Neural progenitor cell (in vitro differentiated cells): ENCODE data around the gene NPM1.

Source experiments
- EZH2 ChIP-seq: fragments of 200-600 bp; sonication (generic); IDR thresholded peaks from 2 replicates; pipeline ENCODE4 v1.6.1; 2017; ENCODE audit warnings: antibody characterized with exemption, mild to moderate bottlenecking, moderate library complexity
- TF ChIP-seq, protein P1 (sequence below): fragments of 200-600 bp; sonication (generic); IDR thresholded peaks from 2 replicates; pipeline ENCODE4 v1.5.1; 2017; ENCODE audit warnings: antibody characterized with exemption, mild to moderate bottlenecking

DNA sequence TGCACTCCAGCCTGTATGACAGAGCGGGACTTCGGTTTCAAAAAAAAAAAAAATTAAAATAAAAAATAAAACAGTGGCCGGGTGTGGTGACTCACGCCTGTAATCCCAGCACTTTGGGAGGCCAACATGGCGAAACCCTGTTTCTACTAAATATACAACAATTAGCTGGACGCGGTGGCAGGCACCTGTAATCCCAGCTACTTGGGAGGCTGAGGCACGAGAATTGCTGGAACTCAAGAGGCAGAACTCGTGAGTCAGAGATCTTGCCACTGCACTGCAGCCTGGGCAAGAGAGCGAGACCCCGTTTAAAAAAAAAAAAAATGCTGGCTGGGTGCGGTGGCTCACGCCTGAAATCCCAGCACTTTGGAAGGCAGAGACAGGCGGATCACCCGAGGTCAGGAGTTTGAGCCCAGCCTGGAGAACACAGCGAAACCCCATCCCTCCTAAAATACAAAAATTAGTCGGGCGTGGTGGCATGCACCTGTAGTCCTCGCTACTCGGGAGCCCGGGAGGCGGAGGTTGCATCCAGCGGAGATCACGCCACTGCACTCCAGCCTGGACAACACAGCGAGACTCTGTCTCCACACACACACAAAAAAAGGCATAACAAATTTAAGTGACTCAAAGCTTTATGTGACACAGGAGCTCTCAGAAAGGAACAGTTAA, 1.5 kb upstream of the NPM1 start:
- no peak for TF ChIP-seq EZH2
- TF ChIP-seq, protein P1, sequence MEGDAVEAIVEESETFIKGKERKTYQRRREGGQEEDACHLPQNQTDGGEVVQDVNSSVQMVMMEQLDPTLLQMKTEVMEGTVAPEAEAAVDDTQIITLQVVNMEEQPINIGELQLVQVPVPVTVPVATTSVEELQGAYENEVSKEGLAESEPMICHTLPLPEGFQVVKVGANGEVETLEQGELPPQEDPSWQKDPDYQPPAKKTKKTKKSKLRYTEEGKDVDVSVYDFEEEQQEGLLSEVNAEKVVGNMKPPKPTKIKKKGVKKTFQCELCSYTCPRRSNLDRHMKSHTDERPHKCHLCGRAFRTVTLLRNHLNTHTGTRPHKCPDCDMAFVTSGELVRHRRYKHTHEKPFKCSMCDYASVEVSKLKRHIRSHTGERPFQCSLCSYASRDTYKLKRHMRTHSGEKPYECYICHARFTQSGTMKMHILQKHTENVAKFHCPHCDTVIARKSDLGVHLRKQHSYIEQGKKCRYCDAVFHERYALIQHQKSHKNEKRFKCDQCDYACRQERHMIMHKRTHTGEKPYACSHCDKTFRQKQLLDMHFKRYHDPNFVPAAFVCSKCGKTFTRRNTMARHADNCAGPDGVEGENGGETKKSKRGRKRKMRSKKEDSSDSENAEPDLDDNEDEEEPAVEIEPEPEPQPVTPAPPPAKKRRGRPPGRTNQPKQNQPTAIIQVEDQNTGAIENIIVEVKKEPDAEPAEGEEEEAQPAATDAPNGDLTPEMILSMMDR, result no peak
